GM21360 (cell line): ENCODE measurements around the gene RNF217.
"Not testable (repeated sequence)": the region's sequence is repeated elsewhere in the genome, so short reads cannot be mapped to it uniquely, and the experiment has no call there.

ENCODE experiments used
- ATAC-seq: cut with Tn5 transposase; IDR thresholded peaks from one replicate; pipeline ENCODE4 v1.9.1; 2021; ENCODE audit warnings: mild to moderate bottlenecking, moderate library complexity; ENCODE audit not compliant: unreplicated experiment

RNF217 gene

DNA sequence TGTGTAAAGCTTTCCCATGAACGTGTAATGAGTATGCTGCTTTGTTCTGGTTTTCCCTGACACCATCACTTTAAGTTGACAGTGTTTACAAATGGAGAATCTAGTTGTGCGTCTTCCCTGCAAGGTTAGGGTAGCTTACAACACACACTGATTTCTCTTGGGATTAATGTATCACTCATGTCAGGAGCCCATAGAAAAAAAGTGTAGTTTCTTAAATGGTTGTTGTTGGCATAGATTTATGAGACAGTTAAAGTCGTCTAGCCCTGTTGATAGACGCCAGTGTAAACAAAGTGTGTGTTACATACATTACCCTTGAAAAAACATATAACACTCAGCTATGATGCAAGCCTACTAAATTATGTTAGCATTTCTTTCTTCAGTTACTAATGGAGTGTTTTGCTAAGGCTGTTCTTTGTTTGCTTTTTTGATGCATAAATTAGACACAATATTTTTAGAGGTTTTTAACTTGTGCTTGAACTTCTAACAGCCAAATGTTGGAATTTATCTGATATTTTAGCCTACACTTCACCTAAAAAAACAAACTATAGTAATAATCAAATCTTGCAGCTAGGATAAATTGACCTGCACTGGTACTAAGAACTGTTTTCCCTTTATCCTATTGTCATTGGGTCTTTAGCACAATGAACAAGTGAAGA lies 88.6 kb downstream of the RNF217 start:
- ATAC-seq = no peak

DNA sequence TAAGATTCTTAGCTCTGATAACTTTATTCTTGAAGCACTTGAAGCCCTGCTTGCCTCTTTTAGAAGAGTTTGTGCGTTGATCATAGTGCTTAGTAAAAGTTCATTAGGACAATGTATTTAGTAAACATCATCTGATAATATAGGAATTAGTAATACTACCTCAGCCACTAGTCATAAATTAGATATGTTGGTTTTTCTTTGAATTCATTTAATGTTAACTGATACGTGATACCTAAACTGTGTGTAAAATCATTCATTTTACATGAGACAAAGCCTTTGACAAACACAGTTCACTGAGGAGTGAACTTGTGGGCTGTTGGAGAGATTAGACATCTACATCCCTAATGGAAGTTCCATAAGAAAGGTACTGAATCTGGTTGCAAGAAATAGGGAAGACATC lies 91.6 kb downstream of the RNF217 start:
- no peak for ATAC-seq

DNA sequence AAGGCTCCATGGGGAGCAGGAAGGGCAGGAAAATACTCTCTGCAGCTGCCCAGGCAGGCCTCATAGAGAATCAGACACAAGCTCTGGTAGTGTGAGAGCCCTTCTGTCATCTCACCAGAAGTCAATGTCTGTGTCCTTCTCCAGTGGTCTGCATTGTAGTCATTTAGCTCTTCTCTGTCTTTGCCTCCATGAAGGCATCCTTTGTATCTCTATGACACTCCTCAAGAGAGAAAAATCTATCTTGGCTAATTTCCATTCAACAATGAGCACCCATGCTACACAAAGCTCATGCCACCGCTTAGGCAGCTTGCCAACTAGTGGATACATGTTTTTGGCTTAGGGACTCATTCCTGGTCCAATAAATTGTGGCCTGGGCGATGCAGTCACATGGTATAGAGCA lies 92.1 kb downstream of the RNF217 start:
- ATAC-seq = no peak

DNA sequence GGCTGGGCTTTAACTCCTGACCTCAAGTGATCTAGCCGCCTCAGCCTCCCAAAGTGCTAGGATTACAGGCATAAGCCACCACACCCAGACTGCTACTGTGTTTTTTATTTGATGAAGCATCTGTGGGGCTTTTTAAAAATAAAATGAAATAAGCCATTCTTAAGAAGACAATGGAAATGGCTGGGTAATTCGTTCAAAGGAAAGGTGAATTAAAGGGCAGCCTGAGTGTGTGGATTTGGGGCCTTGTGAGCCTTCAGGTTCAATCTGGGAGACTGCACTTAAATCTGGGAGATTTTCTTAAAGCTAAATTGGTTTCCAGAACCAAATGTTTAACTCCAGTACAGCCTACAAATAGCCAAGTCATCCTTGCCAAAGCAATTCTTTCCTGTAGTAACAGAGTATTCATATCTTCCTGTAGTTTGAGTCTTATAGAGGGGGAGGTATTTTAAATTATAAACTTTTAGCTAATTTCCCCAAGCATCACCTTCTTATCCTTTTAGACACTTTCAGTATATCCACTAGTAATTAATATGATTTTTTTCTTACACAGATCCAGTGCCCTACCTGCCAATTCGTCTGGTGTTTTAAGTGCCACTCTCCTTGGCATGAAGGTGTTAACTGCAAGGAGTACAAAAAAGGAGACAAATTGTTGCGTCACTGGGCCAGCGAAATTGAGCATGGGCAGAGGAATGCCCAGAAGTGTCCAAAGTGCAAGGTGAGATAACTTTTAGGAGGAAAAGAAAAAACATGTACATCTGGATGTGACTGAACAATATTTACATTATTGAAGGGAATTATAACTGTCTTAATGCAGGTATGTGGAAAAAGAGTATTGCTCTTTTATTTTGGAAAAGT lies 95.4 kb downstream of the RNF217 start:
- no peak for ATAC-seq

DNA sequence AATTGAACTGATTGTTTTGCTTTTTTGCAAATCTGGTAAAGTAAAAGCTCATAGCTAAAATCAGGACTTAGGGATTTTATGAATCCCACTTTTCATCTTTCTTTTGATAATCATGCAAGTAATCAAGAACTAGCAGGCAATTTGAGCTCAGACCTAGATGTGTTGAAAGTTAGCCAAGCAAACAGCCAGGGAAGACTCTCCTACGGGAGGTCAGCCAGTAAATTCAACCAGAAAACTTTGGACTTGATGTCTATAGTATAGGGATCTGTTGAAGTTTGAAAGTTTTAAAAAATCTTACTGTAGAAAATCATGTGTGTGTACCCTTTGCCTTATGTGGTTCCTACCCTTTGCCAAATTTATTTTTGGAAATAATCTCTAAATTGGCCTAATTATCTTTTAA lies 96.3 kb downstream of the RNF217 start:
- ATAC-seq = no peak

DNA sequence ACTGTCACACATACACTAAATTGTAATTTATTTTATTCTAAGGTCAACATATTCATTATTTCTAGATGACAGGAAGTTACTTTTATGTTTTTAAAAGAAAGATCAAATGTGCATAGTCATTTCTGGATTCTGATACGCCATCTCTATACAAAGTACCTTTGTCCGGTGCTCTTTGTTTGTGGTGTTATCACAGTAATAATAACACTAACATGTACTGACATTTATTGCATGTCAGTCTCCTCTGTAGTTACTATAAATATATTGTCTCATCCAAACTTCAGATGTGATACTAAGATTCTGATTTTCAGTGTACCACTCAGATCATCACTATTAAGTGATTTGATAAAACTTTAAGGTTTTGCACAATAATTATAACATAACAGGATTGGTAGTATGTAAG lies 101.1 kb downstream of the RNF217 start:
- no peak for ATAC-seq

DNA sequence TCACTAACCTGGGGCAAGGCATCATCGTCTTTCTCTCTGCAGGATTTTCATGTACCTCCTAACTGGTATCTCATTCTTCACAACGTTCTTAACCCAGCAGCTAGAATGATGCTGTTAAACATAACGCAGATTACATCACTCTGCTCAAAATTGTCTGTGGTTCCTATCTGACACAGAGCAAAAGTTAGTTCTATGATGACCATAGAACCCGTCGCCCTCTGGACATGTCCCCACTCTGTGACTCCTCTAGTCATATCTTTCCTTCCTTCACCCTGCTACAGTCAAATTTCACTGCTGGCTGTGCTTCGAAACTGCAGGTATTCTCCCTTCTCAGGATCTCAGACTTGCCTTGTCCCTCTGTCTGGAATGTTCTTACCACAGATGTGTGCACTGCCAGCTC lies 103.9 kb downstream of the RNF217 start:
- no peak for ATAC-seq

DNA sequence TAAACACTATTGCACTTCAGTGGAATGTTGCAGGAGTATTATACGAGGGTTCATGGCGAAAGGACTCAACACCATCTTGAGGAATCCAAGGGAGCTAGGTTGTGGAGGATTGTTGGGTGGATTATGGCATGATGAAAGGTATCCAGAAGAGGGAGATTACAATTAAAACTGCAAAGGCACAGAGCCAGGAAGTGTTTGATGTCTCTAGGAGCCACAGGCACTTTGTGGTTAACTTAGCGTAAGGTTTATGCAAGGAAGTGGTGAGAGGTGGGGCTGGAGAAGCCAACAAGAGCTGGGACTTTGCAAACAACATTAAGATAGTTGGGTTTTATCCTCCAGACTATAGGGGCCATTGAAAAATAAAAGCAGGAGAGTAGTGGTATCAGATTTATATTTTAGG lies 104.7 kb downstream of the RNF217 start:
- no peak for ATAC-seq

DNA sequence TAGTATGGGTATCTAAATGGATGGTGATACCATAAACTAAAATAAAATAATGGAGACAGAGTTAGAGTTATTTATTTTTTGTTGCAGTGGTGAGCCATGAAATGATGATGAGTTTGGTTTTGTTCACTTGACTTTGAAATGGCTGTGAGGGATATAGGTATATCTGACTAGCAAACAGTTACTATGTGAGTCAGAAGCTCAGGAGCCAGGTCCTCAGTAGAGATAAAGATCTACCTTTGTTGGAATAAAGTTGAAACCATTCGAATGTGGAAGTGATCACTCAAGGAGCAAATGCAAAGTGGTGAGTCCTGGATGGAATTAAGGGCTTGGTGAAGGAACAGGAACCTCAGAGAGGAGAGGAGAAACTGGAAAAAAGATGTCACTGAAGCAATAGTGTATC lies 105.3 kb downstream of the RNF217 start:
- no peak for ATAC-seq

DNA sequence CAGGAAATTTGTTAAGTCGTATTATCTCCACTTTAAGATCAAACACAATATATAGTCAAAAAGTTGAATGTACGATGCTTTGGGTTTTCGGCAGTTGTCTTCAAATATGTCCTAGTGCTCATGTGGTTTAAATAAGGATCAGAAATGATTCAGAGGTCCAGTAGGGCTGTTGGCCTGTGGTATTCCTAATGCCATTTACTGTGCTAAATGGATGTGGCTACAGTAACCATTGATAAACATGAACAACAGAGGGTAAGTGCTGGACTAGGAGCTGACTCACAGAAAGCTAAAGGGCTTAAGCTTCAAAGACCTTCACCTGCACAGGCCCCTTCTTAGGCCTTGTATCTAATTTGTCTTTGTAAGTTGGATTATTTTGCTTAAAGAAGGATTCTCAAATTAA lies 110.8 kb downstream of the RNF217 start:
- ATAC-seq = no peak

DNA sequence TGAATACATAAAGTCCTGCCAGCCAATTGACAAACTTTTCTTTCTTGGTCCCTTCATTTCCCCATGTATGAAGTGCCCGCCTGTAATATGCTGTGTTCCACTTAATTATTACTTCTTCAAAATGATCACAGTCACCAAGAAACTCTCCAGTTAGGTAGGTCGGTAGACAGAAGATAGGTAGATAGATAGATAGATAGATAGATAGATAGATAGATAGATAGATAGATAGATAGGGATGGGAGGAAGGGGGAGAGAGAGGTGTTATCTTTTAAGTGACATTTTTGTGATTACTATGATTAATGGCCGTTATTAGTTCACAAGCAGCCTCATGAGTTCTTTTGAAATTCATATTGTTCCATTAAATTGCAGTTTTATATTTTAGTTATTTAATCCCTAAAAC lies 111.9 kb downstream of the RNF217 start:
- ATAC-seq = no peak

DNA sequence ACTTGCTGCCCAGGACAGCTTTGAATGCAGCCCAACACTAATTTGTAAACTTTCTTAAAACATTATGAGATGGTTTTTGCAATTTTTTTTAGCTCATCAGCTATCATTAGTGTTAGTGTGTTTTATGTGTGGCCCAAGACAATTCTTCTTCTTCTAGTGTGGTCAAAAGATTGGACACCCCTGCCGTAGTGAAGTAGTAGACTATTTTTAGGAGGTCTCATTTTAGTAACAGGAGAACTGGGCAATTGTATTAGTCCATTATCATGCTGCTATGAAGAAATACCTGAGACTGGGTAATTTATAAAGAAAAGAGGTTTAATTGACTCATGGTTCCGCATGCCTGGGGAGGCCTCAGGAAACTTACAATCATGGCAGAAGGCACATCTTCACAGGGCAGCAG lies 112.8 kb downstream of the RNF217 start:
- ATAC-seq = not testable (repeated sequence)

DNA sequence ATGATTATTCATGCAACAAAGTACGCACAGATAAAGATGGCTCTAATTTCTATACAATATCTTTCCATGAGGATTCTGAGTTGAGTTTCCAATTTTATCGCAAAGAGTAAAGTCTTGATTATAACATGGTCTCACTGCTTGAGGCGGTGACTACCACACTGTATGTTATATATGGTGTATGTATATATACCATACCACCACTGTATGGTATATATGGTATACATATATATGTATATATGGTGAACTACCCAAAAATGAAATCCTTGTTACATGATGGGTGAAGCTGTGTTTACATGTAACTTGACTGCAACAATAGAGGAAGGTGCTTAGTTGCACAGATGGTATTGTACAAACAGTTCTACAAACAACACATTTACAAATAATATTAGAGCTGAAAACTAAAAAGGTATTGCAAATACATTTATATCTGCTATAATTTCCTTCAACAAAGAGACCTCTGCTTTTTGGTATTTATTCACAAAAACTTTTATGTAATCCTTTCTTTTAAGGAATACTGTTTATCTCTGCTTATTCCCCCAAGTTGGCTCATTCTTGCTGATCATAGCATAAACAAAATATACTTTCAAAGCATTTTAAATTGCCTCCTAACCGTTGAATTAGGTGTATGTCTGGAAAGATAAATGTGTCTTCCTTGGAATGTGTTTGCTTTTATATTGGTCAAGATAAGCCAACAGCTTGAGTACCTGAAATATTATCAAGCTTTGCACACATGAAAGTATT lies 113.7 kb downstream of the RNF217 start:
- no peak for ATAC-seq

DNA sequence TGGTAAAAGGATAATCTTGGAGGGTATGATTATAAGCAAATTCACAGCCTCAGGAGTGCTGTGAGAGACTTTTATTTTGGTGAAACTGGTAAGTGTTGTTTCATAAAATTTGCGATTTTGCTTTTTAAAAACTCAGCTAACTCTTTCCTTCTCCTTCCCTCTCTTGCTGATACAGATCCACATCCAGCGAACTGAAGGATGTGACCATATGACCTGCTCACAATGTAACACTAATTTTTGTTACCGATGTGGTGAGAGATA lies 114.2 kb downstream of the RNF217 start:
- no peak for ATAC-seq

DNA sequence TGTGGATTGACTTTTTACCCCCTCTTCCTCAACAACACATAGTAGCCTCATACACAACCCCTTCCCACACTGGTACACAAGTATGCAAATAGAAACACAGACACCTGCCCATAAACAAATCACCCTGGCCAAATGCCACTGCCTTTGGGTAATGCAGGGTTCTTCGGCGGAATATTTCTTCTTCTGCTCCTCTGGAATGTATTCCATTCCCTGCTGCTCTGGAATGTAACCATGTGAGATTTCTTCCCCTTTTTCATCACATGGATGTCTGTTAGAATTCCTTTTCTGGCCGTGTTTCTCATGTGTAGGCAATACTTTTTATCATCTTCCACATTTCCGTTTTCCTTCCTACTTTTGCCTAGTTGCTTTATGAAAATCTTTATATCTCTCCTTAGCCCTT lies 115.2 kb downstream of the RNF217 start:
- ATAC-seq = no peak

DNA sequence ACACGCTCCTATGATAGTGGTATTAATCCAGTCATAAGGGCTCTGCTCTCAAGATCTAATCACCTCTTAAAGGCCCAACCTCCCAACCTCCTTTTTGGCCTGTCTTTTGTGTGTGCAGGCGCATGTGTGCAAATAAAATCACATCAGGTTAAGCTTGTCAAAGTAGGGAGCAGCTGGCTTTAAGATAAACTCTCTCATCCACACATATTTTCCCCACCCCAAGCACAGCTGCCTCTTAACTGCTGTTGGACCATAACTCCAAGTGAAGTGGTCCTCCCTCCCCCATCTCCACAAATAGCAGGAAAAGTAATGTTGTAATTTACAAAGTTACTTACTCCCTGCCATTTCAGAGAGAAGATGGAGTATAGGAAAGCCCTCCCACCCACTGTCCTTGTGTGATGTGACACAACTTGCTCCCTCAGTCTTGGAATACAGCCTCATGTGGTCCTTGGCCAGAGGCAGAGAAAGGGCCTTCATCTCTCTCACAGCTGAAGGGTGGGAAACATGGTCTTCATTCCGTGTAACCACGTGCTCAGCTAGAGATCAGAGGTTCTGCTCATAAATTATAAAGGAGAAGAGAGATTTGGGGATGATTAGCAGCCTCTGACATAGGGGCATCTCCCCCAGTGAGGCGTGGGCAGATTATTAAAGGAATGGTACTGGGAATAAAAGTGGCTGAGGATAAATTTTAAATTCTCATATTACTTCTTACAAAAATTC lies 116.5 kb downstream of the RNF217 start:
- no peak for ATAC-seq

DNA sequence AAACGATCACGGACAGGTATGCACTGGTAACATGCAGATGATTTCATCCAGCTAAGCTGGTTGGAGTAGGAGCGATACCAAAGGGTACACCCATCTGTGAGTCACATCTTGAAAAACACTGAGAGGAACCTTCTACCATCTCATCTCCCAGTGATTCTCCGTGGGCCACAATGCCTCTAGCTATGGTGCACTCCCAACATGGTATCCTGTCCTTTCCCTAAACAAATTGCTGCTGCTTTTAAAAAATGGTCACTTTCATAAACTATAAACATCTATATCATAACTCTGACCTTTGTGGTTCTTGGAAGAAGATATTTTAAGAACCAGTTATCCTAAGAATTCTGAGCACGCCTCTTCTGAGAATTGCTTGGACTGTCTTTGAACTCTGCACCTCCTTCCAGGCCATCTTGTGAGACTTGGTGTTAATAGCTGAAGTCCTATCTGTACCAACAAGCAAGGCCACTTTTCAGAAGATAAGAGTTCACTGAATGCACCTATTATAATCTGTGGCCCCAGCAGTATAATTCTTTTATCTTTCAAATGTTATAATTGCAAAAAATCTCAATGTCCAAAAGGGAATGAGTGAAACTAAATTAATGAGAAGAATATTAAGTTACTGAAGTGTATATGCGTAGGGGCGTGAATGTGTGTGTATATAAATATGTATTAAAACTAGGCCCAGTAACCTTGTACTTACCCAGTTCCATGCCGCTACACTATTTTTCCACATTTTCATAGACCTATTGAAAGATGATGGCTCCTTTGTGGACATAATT lies 120.9 kb downstream of the RNF217 start:
- no peak for ATAC-seq

DNA sequence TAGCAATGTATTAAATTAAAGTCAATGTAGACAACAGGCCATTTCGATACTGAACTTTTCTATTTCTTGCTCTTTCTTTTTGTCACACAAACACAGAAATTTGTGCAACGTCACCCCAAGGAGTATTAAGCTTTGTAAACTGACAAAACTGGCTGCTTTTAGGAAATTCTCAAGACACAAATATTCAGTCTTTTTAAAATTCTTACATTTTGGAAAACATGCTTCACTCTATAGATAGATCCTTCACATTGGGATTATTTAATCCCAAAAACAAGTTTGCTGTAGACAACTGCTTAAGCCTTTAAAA lies 121.4 kb downstream of the RNF217 start:
- ATAC-seq = no peak

DNA sequence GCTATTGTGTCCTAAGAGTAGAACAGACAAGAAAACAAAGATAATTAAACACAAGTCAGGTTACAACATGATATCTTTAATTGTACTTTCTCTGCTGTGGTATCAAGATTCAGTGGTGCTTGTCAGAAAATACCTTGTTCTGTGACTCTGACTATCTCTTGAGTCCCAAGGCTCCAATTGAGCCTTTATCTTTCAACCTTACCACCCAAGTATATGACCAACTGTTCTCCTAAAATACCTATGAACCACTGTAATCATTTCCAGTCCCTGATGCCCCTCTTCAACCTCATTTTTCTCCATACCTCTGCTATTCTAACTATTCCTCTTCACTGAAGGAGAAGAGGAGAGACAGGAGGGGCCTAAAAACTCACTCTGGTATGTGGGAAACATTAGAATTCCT lies 124.5 kb downstream of the RNF217 start:
- no peak for ATAC-seq

DNA sequence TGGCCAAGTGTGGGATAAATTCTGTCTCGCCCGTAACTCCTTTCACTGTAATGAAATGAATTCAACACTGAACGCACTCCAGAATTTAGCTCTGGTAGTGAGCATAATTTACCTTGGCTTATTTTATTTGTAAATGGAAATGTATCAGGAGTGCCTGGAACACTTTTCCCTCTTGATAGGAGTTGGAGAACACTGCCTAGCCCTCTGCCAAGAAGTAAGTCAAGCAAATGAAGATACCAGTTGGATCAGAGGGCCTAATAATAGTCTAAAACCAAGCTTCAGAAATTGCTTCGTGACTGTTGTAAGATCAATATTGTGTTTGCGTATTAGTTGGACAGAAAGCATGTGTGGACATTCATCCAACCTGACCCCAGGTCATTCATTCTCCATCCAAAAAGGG lies 126.7 kb downstream of the RNF217 start:
- no peak for ATAC-seq

DNA sequence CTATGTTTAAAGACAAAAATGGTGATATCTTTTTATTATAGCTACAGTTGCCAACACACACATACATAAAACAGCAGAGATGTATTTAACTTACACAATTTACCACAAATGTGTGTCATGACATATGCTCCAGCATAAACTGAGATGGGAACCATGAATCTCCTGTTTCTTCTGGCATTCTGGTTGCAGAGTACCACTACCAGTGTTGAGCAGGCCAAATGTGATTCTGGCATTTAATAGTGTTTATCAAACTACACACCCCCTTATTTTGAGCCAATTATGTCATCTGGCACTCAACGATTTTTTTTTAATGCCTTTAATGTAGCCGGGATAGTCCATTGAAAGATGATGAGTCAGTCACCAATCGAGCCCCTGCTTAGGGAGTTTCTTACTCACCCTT lies 132.3 kb downstream of the RNF217 start:
- no peak for ATAC-seq
